ENCODE results near the gene CERS6. TPM values are rescaled to one million over a fixed set of nuclear protein-coding genes. Genes with fewer than 3 reads are reported as not detected.

Gene CERS6
- total and polyA plus RNA-seq, 2 of the 8 experiments (the other 6 are each of a cell fraction or from before 2014, with no cell fraction given), result 6.8 to 28.2 TPM

GRCh38 chr2:168602846-168603401 is 146.9 kb downstream of the CERS6 start:
- ChIA-PET POLR2A (ENCODE audit: partially characterized antibody) (no interaction called here), CTCF (ENCODE audit: partially characterized antibody) (interaction anchor here (0.8 to 1.3 kb wide), 3 partner anchors 21 to 266 kb away, joined by 3 read pairs; no protein-coding TSS in a partner anchor)
- Histone ChIP-seq H2AFZ (ENCODE audit: low read length) (no peak overlapping the region), H4K8ac (ENCODE audit: extremely low read depth, insufficient read depth, low read length) (no peak overlapping the region), H3K36me3 (ENCODE audit: control insufficient read depth in 2 of 4, insufficient read depth in 4 of 4, low read length in 3 of 4) (peaks cover 0 to 16% (median 0%) of the 10 kb centered on the region in 4 experiments; a peak in 3 of 8 replicates), H3K56ac (replicated peaks; ENCODE audit: insufficient read length, low read depth, low read length) (no peak overlapping the region), H3K18ac (ENCODE audit: extremely low read depth, low read length) (no peak overlapping the region), H3K23me2 (ENCODE audit: low read depth, low read length) (no peaks in the 10 kb centered on the region), H3K79me1 (ENCODE audit: low read depth, low read length) (no peaks in the 10 kb centered on the region), H3K9ac (replicated peaks in 1 of 4; ENCODE audit: extremely low read depth in 1 of 4, low read depth in 3 of 4, low read length in 3 of 4) (no peak overlapping the region), H3K27ac (ENCODE audit: low read depth, low read length) (no peak overlapping the region), H2BK120ac (replicated peaks; ENCODE audit: low read depth, low read length) (no peak overlapping the region), H2BK12ac (ENCODE audit: low read depth, low read length) (no peak overlapping the region), H2BK20ac (ENCODE audit: low read length) (no peak overlapping the region), H2BK15ac (ENCODE audit: low read length) (no peak overlapping the region), H2AK5ac (ENCODE audit: low read depth, low read length) (no peak overlapping the region), H3K79me2 (ENCODE audit: control insufficient read depth in 1 of 2, insufficient read depth in 2 of 2, low read length in 2 of 2) (peaks cover 0 to 25% of the 10 kb centered on the region in 2 experiments; a peak in 1 of 4 replicates), H4K20me1 (replicated peaks in 1 of 2; ENCODE audit: control insufficient read depth in 1 of 2, insufficient read depth in 2 of 2, low read length in 2 of 2) (no peaks in the 10 kb centered on the region), H3K4me1 (replicated peaks in 1 of 4; ENCODE audit: control insufficient read depth in 3 of 4, insufficient read depth in 4 of 4, low read length in 3 of 4) (peaks cover 0 to 4% (median 1%) of the 10 kb centered on the region in 4 experiments; a peak in 2 of 7 replicates), H3K4ac (replicated peaks; ENCODE audit: insufficient read length, low read depth, low read length) (no peak overlapping the region), H3K4me2 (ENCODE audit: insufficient read depth in 1 of 2, low read depth in 2 of 2, low read length in 2 of 2) (no peak overlapping the region), H2BK5ac (ENCODE audit: low read depth, low read length) (no peak overlapping the region), H3K9me3 (ENCODE audit: insufficient read depth in 2 of 2, low read depth in 1 of 2, low read length in 1 of 2) (peaks cover 10 to 16% of the 10 kb centered on the region in 2 experiments), H3K4me3 (ENCODE audit: extremely low read depth in 1 of 4, insufficient read depth in 2 of 4, low read depth in 3 of 4, low read length in 4 of 4) (no peak overlapping the region), H3K14ac (ENCODE audit: insufficient read length) (no peak overlapping the region), H4K91ac (replicated peaks; ENCODE audit: insufficient read length, low read length) (no peak overlapping the region), H3K23ac (ENCODE audit: insufficient read length) (no peak overlapping the region), H4K5ac (ENCODE audit: insufficient read length, low read depth, low read length) (no peak overlapping the region), H3K27me3 (replicated peaks in 1 of 4; ENCODE audit: control insufficient read depth in 3 of 4, extremely low read depth in 1 of 4, insufficient read depth in 3 of 4, low read length in 3 of 4) (no peaks in the 10 kb centered on the region)
- FAIRE-seq (no peak), DNase-seq (ENCODE audit: low read depth in 1 of 2, low spot score in 2 of 2) (no peak)
- TF ChIP-seq GABPA (IDR thresholded peaks at IDR 0.05; ENCODE audit: borderline replicate concordance, insufficient read depth, low read length), result no peak
